Measurements from ENCODE around the gene MCTP1.

- TF ChIP-seq CTCF (conservative IDR thresholded peaks at IDR 0.05; ENCODE audit: low read length) (no peak), EZH2phosphoT487 (IDR thresholded peaks at IDR 0.05; ENCODE audit: borderline replicate concordance, low read depth, low read length) (no peak)
Observed at GRCh38 chr5:95075111-95075510, 209.8 kb downstream of the MCTP1 start.
